H1 (cell line): ENCODE results near the gene FCGR3B. TPM values are rescaled to one million over a fixed set of nuclear protein-coding genes. Genes with fewer than 3 reads are reported as not detected.
"Not testable (repeated sequence)": the region's sequence is repeated elsewhere in the genome, so short reads cannot be mapped to it uniquely, and the experiment has no call there.

ENCODE experiments used
- CTCF ChIA-PET: fragments of 300-600 bp; sonication (Branson Sonifier 250); formaldehyde crosslinking; loops from one replicate; lab custom pipeline; 2021; ENCODE audit not compliant: partially characterized antibody; lab: Charles Lee
- POLR2A ChIA-PET: fragments of 300-600 bp; sonication (Branson Sonifier 250); formaldehyde crosslinking; loops from one replicate; lab custom pipeline; 2021; ENCODE audit warnings: inconsistent platforms; ENCODE audit not compliant: partially characterized antibody; lab: Charles Lee
- DNase-seq, 2 experiments: peaks; one replicate each; pipeline versions ENCODE4 v3.0.0 to v3.0.0-alpha.2; 2010 to 2022; ENCODE audit warnings: low spot score in 2 of 2, low read depth in 1 of 2, mixed read lengths in 1 of 2
- FAIRE-seq: peaks from 2 replicates; lab custom pipeline; 2011; peaks lifted over from hg19 to GRCh38; lab: Jason Lieb, UNC
- H2AFZ ChIP-seq: 2 replicates; pipeline ENCODE4 v1.8.1; 2012; ENCODE audit warnings: low read length, inconsistent platforms
- H2AK5ac ChIP-seq: 2 replicates; pipeline ENCODE4 v1.6.1; 2013; ENCODE audit warnings: low read depth, low read length
- H2BK120ac ChIP-seq: replicated peaks from 2 replicates; pipeline ENCODE3; 2013; ENCODE audit warnings: low read depth, low read length, inconsistent platforms
- H2BK12ac ChIP-seq: 2 replicates; pipeline ENCODE4 v1.6.1; 2013; ENCODE audit warnings: low read depth, low read length
- H2BK15ac ChIP-seq: 2 replicates; pipeline ENCODE4 v1.6.1; 2013; ENCODE audit warnings: low read length
- H2BK20ac ChIP-seq: 2 replicates; pipeline ENCODE4 v1.6.1; 2013; ENCODE audit warnings: low read length
- H2BK5ac ChIP-seq: 2 replicates; pipeline ENCODE4 v1.6.1; 2013; ENCODE audit warnings: low read depth, low read length
- H3K14ac ChIP-seq: 2 replicates; pipeline ENCODE4 v1.6.1; 2013; ENCODE audit warnings: inconsistent platforms; ENCODE audit not compliant: insufficient read length
- H3K18ac ChIP-seq: 2 replicates; pipeline ENCODE4 v1.6.1; 2013; ENCODE audit warnings: low read length; ENCODE audit errors: extremely low read depth
- H3K23ac ChIP-seq: 2 replicates; pipeline ENCODE4 v1.6.1; 2013; ENCODE audit warnings: inconsistent platforms; ENCODE audit not compliant: insufficient read length
- H3K23me2 ChIP-seq: 2 replicates; pipeline ENCODE4 v1.6.1; 2013; ENCODE audit warnings: low read depth, low read length
- H3K27ac ChIP-seq: 2 replicates; pipeline ENCODE4 v1.6.1; 2011; ENCODE audit warnings: low read depth, low read length, inconsistent platforms
- H3K27me3 ChIP-seq, 4 experiments: replicated peaks in 1 of 4; 1 replicate in 1 of 4; 2 replicates in 3 of 4; pipeline versions ENCODE4 v1.6.1 to v1.8.1; 2011 to 2013; ENCODE audit warnings: low read length in 3 of 4, mild to moderate bottlenecking in 3 of 4, inconsistent platforms in 2 of 4, mixed read lengths in 2 of 4, moderate library complexity in 1 of 4; ENCODE audit not compliant: control insufficient read depth in 3 of 4, insufficient read depth in 3 of 4; ENCODE audit errors: extremely low read depth in 1 of 4
- H3K36me3 ChIP-seq, 4 experiments: 2 replicates each; pipeline versions ENCODE4 v1.6.1 to v1.8.1; 2011 to 2013; ENCODE audit warnings: mild to moderate bottlenecking in 4 of 4, low read length in 3 of 4, moderate library complexity in 2 of 4, control low read depth in 1 of 4, inconsistent platforms in 1 of 4; ENCODE audit not compliant: insufficient read depth in 4 of 4, control insufficient read depth in 2 of 4
- H3K4ac ChIP-seq: replicated peaks from 2 replicates; pipeline ENCODE3; 2013; ENCODE audit warnings: low read length, low read depth, mixed read lengths, inconsistent platforms; ENCODE audit not compliant: insufficient read length
- H3K4me1 ChIP-seq, 4 experiments: replicated peaks in 1 of 4; 1 replicate in 1 of 4; 2 replicates in 3 of 4; pipeline versions ENCODE4 v1.6.1 to v1.8.1; 2011 to 2013; ENCODE audit warnings: low read length in 3 of 4, inconsistent platforms in 2 of 4, mixed read lengths in 1 of 4; ENCODE audit not compliant: insufficient read depth in 4 of 4, control insufficient read depth in 3 of 4
- H3K4me2 ChIP-seq, 2 experiments: 2 replicates each; pipeline versions ENCODE4 v1.6.1 to v1.8.1; 2011 to 2013; ENCODE audit warnings: low read depth in 2 of 2, low read length in 2 of 2, control low read depth in 1 of 2, inconsistent platforms in 1 of 2, mild to moderate bottlenecking in 1 of 2; ENCODE audit not compliant: insufficient read depth in 1 of 2
- H3K4me3 ChIP-seq, 4 experiments: fragments of 200-600, 300-600 bp in 1 of 4; sonication (generic), shearing (Covaris generic), sonication (Bioruptor Twin) in 1 of 4; 2 replicates each; pipeline versions ENCODE4 v1.5.1 to v1.8.1; 2011 to 2016; ENCODE audit warnings: low read length in 4 of 4, low read depth in 3 of 4, control low read depth in 2 of 4, inconsistent platforms in 2 of 4, mild to moderate bottlenecking in 2 of 4, mixed read lengths in 1 of 4, moderate library complexity in 1 of 4; ENCODE audit not compliant: insufficient read depth in 2 of 4; ENCODE audit errors: extremely low read depth in 1 of 4
- H3K56ac ChIP-seq: replicated peaks from 2 replicates; pipeline ENCODE3; 2013; ENCODE audit warnings: low read depth, mild to moderate bottlenecking, mixed read lengths, low read length, inconsistent platforms; ENCODE audit not compliant: insufficient read length
- H3K79me1 ChIP-seq: 2 replicates; pipeline ENCODE4 v1.6.1; 2013; ENCODE audit warnings: low read depth, low read length, control low read depth
- H3K79me2 ChIP-seq, 2 experiments: 2 replicates each; pipeline versions ENCODE4 v1.6.1 to v1.8.1; 2012 to 2013; ENCODE audit warnings: low read length in 2 of 2, mild to moderate bottlenecking in 2 of 2, inconsistent platforms in 1 of 2; ENCODE audit not compliant: insufficient read depth in 2 of 2, control insufficient read depth in 1 of 2
- H3K9ac ChIP-seq, 4 experiments: replicated peaks in 1 of 4; 1 replicate in 1 of 4; 2 replicates in 3 of 4; pipeline versions ENCODE4 v1.6.1 to v1.8.1; 2011 to 2013; ENCODE audit warnings: low read depth in 3 of 4, low read length in 3 of 4, control low read depth in 2 of 4, mild to moderate bottlenecking in 2 of 4, moderate library complexity in 2 of 4, inconsistent platforms in 1 of 4; ENCODE audit errors: extremely low read depth in 1 of 4
- H3K9me3 ChIP-seq, 2 experiments: 2 replicates each; pipeline versions ENCODE4 v1.6.1 to v1.8.1; 2012 to 2013; ENCODE audit warnings: mild to moderate bottlenecking in 2 of 2, moderate library complexity in 2 of 2, control low read depth in 1 of 2, inconsistent platforms in 1 of 2, low read depth in 1 of 2, low read length in 1 of 2, mixed read lengths in 1 of 2; ENCODE audit not compliant: insufficient read depth in 2 of 2
- H4K20me1 ChIP-seq, 2 experiments: replicated peaks in 1 of 2; 2 replicates each; pipeline versions ENCODE3 to v1.8.1; 2011 to 2013; ENCODE audit warnings: inconsistent platforms in 2 of 2, low read length in 2 of 2, mild to moderate bottlenecking in 1 of 2; ENCODE audit not compliant: insufficient read depth in 2 of 2, control insufficient read depth in 1 of 2
- H4K5ac ChIP-seq: 2 replicates; pipeline ENCODE4 v1.6.1; 2013; ENCODE audit warnings: low read length, low read depth, mixed read lengths, inconsistent platforms; ENCODE audit not compliant: insufficient read length
- H4K8ac ChIP-seq: 2 replicates; pipeline ENCODE4 v1.8.0; 2013; ENCODE audit warnings: mild to moderate bottlenecking, moderate library complexity, low read length, inconsistent platforms; ENCODE audit not compliant: insufficient read depth; ENCODE audit errors: extremely low read depth
- H4K91ac ChIP-seq: replicated peaks from 2 replicates; pipeline ENCODE3; 2013; ENCODE audit warnings: low read length, mixed read lengths, inconsistent platforms; ENCODE audit not compliant: insufficient read length
- WGBS, 2 experiments: shearing (Covaris generic) in 1 of 2; methylation state at CpG; one replicate each; pipeline versions ENCODE4 v1.1.6 to v1.1.7; 2013 to 2015; ENCODE audit warnings: low lambda C conversion rate in 2 of 2, mixed read lengths in 2 of 2, inconsistent platforms in 1 of 2, low coverage in 1 of 2, missing lambda C conversion rate in 1 of 2; ENCODE audit not compliant: insufficient replicate concordance in 2 of 2, insufficient coverage in 1 of 2, insufficient read length in 1 of 2; ENCODE audit errors: extremely low coverage in 1 of 2, missing lambda C conversion rate in 1 of 2; 5-methylcytosine and 5-hydroxymethylcytosine counted together
- polyA plus RNA-seq, 7 experiments: library from polyadenylated mRNA; depleted of rRNA in 3 of 7; stranded (reverse) in 5 of 7; unstranded in 2 of 7; fragments of >200 nt in 5 of 7; fragments of 200-250 nt in 2 of 7; gene quantifications; 1 replicate in 5 of 7; 2 replicates in 1 of 7; 4 replicates in 1 of 7; pipeline versions ENCODE4 v1.2.1 to v1.2.3, GENCODE V29; 2011 to 2013; ENCODE audit warnings: missing spikeins in 2 of 7, mixed read lengths in 2 of 7
- total RNA-seq: library from RNA; stranded (reverse); fragmentation: NEBNext Ultra II Directional; extraction: Animal tissue kit (Norgen Biotek cat#: 25700); gene quantifications from 2 replicates; pipeline ENCODE4 v1.2.1, GENCODE V29; 2021

FCGR3B gene
- total and polyA plus RNA-seq, 2 of the 8 experiments (the other 6 are each of a cell fraction or from before 2014, with no cell fraction given): not detected

DNA sequence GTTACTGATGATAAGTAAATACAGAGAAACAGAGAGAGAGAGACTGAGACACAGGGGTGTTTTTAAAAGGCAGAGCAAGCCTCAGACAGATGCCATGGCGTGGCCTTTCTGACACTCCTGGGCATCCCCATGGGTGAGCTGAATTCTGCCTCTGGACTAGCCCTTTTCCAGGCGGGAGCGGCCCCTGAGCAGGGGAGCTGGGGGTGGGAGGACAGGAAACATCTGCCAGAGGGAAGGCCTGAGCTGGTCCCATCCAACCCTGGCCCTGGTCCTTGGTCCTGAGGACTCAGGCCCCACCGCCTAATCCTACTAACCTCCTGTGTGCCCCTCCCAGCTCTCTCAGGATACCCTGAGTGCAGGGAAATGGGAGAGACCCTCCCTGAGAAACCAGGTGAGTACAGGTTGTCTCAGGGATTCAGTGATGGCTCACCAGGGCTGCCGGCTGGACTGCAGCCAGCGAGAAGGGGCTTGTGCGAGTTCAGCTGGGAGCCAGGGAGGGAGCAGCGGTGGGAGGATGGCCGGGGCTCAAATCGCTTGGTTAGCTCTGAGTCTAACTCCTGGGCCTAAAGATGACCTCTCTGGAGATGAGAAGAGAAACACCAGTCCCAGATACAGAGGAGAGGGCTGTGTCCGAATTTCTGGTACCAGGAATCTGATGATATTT is 37.8 kb downstream of the FCGR3B start:
- H3K27me3 ChIP-seq, H2BK12ac ChIP-seq, H2BK15ac ChIP-seq, H4K5ac ChIP-seq, H2BK20ac ChIP-seq, H3K79me2 ChIP-seq, H3K9ac ChIP-seq, H3K23me2 ChIP-seq, H3K4me2 ChIP-seq, H3K27ac ChIP-seq, H4K8ac ChIP-seq, H3K14ac ChIP-seq, H3K9me3 ChIP-seq, H3K18ac ChIP-seq, H3K4me3 ChIP-seq, H3K4me1 ChIP-seq, DNase-seq, H3K56ac ChIP-seq, H3K4ac ChIP-seq, FAIRE-seq, H4K91ac ChIP-seq, H2AK5ac ChIP-seq, H4K20me1 ChIP-seq, H2AFZ ChIP-seq, H3K23ac ChIP-seq, H2BK5ac ChIP-seq, H3K36me3 ChIP-seq, H2BK120ac ChIP-seq, H3K79me1 ChIP-seq: not testable (repeated sequence)
- 92% methylated on average over 11 of the region's 11 CpGs; no CpG with 5 or more reads in 1 of the 2 experiments for WGBS, 2 experiments
- ChIA-PET CTCF (interaction anchor here (1.1 kb wide), 1 partner anchor 146 kb away, joined by 4 read pairs; no protein-coding TSS in a partner anchor), POLR2A (interaction anchor here (1.3 kb wide), 1 partner anchor 19 kb away, joined by 6 read pairs; no protein-coding TSS in a partner anchor)

DNA sequence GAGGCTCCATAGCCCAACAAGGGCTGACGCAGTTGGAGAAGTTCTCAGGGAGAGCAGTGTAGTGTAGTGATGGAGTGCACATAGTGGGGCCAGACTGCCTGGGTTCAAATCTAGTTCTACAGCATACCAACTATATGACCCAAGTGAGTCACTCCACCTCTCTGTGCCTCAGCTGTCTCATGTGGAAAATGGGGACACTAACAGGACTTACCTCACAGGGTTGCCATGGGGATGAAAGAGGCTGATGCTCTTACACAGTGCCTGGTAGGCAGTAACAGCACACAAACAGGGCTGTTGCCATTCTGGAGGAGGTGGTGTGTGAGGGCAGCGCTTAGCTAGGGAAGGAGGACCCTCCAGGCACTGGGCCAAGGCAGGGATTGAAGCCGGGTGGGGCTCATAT is 38.4 kb downstream of the FCGR3B start:
- H2BK15ac ChIP-seq, H3K23me2 ChIP-seq, H3K18ac ChIP-seq, H2AFZ ChIP-seq, H4K5ac ChIP-seq, CTCF ChIA-PET, H2AK5ac ChIP-seq, H3K56ac ChIP-seq, DNase-seq, H3K4me2 ChIP-seq, H3K23ac ChIP-seq, H3K36me3 ChIP-seq, H3K27ac ChIP-seq, H3K4me3 ChIP-seq, H3K4me1 ChIP-seq, H3K9me3 ChIP-seq, H2BK5ac ChIP-seq, H3K79me1 ChIP-seq, H2BK20ac ChIP-seq, H4K8ac ChIP-seq, H3K14ac ChIP-seq, H3K9ac ChIP-seq, H4K91ac ChIP-seq, H2BK120ac ChIP-seq, H3K27me3 ChIP-seq, H4K20me1 ChIP-seq, POLR2A ChIA-PET, H2BK12ac ChIP-seq, H3K79me2 ChIP-seq, H3K4ac ChIP-seq, FAIRE-seq: not testable (repeated sequence)
- WGBS, 2 experiments: 100% methylated on average over 1 of the region's 3 CpGs; no CpG with 5 or more reads in 1 of the 2 experiments
